ENCODE measurements around the gene NSUN2.
"Not testable (repeated sequence)": the region's sequence is repeated elsewhere in the genome, so short reads cannot be mapped to it uniquely, and the experiment has no call there.

NSUN2 gene

DNA sequence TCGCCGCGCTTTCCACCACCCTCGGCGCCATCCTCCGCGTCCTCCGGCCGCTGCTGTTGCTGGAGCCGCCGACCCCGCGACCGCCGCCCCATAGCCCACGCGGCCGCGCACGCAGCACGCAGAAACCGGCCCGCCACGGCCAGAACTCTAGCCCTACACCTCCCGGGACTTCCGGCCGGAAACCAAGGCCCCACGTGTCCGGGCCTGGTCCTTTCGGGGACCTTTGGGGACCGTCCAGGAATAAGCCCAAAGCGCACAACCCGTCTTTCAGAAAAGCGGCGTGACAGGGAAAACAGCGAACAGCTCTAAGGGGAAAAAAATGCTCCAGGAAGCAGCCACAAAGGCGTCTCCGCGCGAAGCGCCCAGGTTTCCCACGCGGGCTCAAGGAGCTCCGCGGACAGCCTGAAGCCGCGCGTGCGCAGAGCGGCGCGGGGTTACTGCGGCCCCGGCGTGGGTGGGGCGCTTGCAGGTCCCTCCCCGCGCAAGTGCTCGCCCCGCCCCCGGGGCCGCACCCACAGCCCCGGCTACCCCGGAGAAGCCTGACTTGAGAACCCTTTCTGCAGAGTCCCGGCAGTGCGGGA lies at the start of gene NSUN2, which contains the start of gene SRD5A1:
Gene NSUN2 (minus strand): TSS at position 157 of the 581 bp plus-strand sequence. CDS start 65 bp downstream, at position 92.
Gene SRD5A1 (plus strand): TSS at position 553 of the 581 bp plus-strand sequence. CDS start 137 bp downstream, outside the sequence.
- DNase-seq, result peak; percentile 87

- DNase-seq, result no peak
Observed at GRCh38 chr5:6682239-6682638, 49.4 kb upstream of the NSUN2 start.

DNA sequence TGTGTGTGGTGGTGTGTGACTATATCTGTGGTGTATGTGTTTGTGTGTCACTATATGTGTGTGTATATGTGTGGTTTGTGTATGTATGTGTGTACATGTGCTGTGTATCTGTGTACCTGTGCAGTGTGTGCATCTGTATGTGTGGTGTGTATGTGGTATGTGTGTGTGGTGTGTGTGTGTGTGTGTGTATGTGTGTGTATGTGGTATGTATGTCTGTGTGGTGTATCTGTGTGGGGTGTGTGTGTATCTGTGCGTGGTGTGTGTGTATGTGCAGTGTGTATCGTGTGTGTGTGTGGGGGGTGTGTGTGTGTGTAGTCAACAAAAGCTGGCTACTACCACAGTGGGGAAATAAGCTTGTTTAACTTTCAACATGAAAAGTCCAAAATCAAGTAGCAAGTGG lies 48.8 kb upstream of the NSUN2 start:
- no peak for DNase-seq

DNA sequence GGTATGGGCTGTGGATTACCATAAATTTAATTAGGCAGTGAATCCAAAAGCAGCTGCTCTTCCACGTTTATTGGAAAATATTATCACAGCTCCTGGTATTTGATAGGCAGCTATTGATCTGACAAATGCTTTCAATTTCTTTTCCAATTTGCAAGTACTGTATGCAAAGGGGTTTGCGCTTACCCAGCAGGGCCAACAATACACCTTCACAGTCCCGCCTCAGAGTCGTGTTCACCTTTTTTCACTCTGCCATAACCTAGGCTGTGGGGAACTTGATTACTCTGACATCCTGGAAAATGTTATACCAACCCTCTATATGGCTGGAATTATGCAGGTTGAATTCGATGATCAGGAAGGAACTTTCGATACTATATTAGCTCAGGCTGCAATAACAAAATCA lies 48.1 kb upstream of the NSUN2 start:
- DNase-seq, result no peak

GRCh38 chr5:6678385-6678784 lies 45.5 kb upstream of the NSUN2 start:
- DNase-seq, result no peak

DNA sequence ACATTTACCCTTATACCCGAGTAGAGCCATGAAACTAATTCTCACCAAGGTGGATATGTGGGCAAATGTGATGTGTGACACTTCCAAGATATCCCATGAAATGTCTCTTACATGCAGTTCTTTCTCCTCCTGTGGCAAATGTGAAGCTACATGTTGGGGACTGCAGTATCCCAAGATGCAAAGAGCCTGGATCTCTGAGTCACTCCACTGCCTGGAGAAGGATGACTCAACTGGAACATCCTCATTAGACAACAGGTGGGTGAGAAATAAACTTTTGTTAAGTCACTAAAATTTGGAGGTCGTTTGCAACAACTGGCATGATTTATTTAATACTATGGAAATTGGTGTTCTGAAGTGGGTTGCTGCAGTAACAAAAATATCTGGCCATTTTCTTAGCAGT lies 43.9 kb upstream of the NSUN2 start:
- DNase-seq, result no peak

DNA sequence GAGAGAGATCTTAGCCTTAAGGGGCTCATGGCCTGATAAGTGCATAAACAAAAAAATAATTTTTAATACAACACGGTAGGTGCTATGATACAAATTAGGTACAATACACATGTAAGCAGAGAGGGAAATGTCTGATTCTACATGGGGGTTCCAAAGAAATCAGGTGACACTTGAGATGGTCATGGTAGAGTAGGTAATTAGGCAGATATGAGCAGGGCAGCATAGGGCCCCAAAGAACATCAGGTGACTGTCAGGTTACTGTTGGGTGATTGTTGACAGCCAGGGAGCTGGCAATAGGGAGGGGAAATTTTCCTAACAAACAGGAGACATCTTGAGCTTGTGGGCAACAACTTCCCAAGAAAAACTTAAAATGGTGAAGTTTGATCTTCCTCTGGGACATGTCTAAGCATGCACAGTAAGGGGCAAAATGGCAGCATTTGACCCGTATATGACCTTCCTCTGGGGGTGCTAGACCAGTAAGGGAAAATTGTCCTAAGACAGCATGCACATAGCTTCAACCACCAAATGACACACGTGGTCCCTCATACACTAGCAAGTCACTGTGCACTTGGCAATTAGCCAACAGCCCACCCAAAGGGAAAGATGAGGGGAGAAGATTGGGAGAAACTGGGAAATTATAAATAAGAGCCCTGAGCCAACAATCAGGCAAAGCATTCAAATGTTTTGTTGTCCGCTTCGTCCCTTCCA lies 43.1 kb upstream of the NSUN2 start:
- DNase-seq, result no peak

DNA sequence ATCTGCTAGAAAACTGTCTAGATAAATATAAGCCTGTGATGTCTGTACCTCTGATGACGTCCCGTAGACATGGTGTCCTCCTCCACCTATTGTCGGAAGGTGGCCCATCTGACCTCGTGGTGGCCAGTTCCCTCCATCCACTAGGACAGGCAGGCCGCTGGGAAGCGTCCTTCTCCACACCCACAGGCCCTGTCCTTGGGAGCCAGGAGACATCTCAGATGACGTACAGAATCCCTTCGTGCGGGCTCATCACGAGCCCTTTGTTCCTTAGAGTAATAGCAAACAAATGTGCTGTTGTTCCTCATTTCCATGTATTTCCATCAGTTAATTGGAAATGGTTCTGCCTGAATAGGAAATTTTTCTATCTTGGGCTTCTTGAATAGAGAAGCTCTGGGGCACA lies 42.0 kb upstream of the NSUN2 start:
- DNase-seq, result no peak

GRCh38 chr5:6674421-6674820 lies 41.6 kb upstream of the NSUN2 start:
- DNase-seq, result no peak

GRCh38 chr5:6673963-6674362 lies 41.1 kb upstream of the NSUN2 start:
- no peak for DNase-seq

DNA sequence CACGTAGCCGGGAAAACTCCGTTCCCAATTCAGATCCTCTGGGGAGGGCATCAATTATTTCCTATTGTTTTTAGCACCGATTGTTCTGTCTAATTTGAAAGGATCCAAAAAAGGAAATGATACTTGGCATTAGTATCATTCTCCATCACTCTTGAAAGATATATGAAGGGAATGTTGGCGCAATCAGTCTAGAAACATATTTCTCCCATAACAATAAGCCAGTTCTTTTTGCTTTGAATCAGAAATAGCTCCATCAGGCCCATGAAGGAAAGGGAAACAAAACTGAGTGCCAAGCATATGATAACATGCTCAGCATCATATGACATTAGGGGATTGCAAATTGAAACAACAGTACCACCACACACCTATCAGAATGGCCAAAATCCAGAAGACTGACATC lies 40.2 kb upstream of the NSUN2 start:
- no peak for DNase-seq

DNA sequence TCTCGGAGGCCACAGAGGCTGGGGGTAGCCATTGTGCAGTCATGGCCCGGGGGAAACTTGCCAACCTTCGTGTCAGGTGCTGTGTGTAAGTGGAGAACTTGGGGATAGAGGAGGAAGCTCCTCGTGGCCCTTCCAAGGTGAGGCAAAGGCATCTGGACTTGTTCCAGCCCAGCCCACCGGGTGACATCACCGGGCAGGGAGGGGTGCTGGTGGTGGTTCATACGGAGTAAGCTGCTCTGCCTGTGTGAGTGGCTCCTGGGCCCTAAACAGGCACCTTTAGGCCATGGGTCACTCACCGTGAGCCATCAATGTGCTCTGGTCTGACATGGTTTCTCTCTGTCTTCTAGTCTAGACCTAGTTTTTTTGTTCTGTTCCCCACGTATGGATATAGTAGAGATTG lies 35.9 kb upstream of the NSUN2 start:
- DNase-seq, result not testable (repeated sequence)

DNA sequence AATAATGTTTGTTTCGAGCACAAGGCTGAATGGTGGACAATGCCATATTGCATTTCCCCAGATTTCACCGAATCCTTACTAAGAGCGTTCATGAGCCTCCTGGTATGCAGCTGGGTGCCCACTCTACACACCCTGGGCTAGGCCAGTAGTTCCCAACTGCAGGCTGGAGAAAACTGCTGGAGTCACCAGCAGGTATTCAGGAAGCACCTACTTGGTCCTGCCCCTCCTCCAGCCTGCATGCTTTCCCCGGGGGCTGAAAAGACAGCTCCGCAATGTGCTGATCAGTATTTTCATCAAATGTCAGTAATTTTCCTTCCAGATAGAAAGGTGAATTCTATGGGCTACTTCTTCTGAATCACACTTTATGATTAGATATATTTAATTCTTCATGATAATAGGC lies 34.8 kb upstream of the NSUN2 start:
- no peak for DNase-seq

DNA sequence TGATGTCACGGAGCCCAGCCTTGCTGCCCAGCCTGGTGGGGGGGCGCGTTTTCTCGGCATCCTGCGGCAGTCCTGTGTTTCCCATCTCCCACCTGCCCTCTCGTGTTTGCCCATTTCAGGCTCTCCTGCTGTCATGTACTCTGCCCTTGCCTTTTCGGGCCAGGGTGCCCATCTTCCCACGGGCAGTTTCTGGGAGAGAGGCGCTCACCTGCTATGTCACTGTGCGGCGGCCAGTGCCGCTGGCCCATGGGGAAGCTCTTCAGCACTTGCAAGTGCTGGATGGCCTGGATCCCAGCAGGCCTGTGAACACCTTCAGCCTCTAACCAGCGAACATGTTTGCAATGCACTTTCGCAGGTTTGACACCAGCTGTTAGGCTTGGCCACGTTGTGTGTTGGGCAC lies 33.9 kb upstream of the NSUN2 start:
- DNase-seq, result no peak

DNA sequence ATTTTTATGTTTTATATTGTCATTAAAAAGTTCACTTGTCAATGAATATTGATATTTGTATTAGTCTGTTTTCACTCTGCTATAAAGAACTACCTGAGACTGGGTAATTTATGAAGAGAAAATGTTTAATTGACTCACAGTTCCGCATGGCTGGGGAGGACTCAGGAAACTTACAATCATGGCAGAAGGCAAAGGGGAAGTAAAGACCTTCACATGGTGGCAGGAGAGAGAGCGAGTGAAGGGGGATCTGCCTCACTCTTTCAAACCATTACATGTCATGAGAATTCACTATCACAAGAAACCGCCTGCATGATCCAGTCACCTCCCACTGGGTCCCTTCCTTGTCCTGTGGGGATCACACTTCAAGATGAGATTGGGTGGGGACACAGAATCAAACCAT lies 27.8 kb upstream of the NSUN2 start:
- no peak for DNase-seq

DNA sequence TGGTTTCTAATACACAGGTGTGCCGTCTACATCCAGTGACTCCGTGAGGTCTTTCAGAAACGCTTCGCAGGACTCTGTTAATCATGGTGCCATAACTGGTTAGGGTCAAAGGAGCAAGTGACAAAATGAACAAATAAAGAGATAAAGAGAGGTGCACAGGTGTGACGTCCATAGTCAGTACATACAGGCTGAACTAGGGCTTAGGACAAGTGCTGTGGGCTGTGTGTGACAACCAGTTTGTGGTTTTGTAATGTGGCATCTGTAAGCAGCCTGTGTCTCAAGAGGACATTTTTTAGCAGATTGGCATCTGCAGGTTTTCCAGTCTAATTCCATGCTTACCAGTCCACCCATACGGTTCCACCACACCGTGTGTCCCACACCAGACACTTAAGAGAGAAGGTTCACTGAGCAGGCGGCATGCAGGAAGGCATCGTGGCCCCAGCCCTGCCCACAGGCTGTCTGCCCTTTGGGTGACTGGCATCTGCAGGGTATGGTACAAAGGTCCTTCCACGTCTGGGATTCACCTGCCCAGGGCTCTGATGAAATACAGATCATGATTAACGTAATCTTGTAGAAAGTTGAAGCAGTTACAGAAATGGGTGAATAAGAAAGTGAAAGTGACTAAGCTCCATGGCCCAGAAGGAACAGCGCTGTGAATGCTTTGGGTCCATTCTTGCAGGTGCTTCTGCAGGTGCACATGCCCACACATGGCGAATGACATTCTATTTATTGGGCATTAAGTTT lies 27.3 kb upstream of the NSUN2 start:
- no peak for DNase-seq

DNA sequence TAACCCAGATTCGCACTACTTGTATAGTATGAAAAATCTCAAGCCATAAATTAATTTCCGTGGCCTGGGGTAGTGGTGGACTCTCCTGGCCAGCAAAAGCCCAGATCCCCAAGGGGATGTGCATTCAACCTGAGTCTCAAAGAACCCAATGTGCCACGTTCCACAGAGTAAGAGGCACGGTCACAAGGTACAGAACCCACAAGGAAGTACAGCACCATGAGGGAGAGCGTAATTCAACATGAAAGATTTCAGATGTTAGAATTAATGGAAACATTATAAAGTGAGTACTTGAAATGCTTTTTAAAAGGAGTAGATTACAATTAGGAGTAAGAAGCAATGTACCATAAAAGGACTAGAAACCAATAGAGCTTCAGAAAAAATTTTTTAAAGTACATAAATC lies 23.8 kb upstream of the NSUN2 start:
- DNase-seq, result no peak

- DNase-seq, result no peak
Observed at GRCh38 chr5:6655432-6655831, 22.6 kb upstream of the NSUN2 start.

GRCh38 chr5:6652025-6652424 lies 19.2 kb upstream of the NSUN2 start:
- DNase-seq, result no peak

DNA sequence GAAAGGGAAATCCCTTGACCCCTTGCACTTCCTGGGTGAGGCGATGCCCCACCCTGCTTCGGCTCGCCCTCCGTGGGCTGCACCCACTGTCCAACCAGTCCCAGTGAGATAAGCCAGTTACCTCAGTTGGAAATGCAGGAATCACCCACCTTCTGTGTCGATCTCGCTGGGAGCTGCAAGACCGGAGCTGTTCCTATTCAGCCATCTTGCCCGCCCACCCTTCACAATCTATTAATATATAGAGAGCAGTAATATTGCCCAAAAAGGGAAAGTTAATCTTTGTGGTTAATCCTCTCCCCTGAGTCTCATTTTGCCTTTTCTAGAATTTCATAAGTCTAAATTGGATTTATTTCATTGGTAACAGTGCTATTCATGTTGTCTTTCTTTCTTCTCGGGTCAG lies 16.8 kb upstream of the NSUN2 start:
- DNase-seq, result no peak

GRCh38 chr5:6649186-6649585 lies 16.3 kb upstream of the NSUN2 start:
- DNase-seq, result no peak

DNA sequence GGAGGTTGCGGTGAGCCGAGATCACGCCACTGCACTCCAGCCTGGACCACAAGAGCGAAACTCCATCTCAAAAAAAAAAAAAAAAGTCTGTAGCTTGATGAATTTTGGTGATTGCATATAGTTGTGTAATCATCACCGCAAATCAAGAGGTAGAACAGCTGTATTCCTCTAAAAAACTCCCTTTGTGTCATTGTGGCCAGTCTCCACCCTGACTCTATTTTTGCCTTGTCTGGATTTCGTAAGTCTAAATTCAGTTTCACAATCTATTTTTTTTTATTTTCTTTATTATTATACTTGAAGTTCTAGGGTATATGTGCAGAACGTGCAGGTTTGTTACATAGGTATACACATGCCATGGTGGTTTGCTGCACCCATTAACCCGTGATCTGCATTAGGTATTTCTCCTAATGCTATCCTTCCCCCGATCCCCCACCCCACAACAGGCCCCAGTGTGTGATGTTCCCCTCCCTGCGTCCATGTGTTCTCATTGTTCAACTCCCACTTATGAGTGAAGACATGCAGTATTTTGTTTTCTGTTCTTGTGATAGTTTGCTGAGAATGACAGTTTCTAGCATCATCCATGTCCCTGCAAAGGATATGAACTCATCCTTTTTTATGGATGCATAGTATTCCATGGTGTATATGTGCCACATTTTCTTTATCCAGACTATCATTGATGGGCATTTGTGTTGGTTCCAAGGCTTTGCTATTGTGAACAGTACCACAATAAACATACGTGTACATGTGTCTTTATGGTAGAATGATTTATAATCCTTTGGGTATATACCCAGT lies 12.9 kb upstream of the NSUN2 start:
- DNase-seq, result not testable (repeated sequence)

GRCh38 chr5:6644794-6645241 lies 12.0 kb upstream of the NSUN2 start:
- no peak for DNase-seq
